Measurements from ENCODE around the gene SLC13A4.

GRCh38 chr7:135712796-135713195 is 15.2 kb downstream of the SLC13A4 start:
- TF ChIP-seq CTCF (conservative IDR thresholded peaks at IDR 0.05 in 1 of 2, IDR thresholded peaks at IDR 0.05 in 1 of 2; ENCODE audit: low read depth in 1 of 2, low read length in 2 of 2) = no peak
- no peak for TF ChIP-seq EZH2 (IDR thresholded peaks at IDR 0.05; ENCODE audit: low read length, missing control alignments)

Measured in fibroblast of lung (primary cell).